BJ (cell line): ENCODE data around the gene PDCD1. TPM values are rescaled to one million over a fixed set of nuclear protein-coding genes. Genes with fewer than 3 reads are reported as not detected.

ENCODE experiments used
- CTCF ChIA-PET: fragments of 350-600 bp; formaldehyde crosslinking; extraction: SDS; loops from one replicate; lab custom pipeline; 2021; ENCODE audit warnings: antibody characterized with exemption, inconsistent platforms; lab: Yijun Ruan, JAX
- POLR2A ChIA-PET: fragments of 300-600 bp; sonication (Branson Sonifier 250); formaldehyde crosslinking; extraction: SDS; loops from one replicate; lab custom pipeline; 2021; ENCODE audit warnings: antibody characterized with exemption; lab: Charles Lee
- DNase-seq: peaks from one replicate; pipeline ENCODE4 v3.0.0-alpha.2; 2011; ENCODE audit warnings: low read depth
- H3K27me3 ChIP-seq: 2 replicates; pipeline ENCODE4 v1.6.0; 2011; ENCODE audit warnings: low read length; ENCODE audit not compliant: control insufficient read depth, insufficient read depth
- H3K36me3 ChIP-seq: 2 replicates; pipeline ENCODE4 v1.5.1; 2011; ENCODE audit warnings: low read length; ENCODE audit not compliant: control insufficient read depth, insufficient read depth
- H3K4me3 ChIP-seq: 2 replicates; pipeline ENCODE4 v1.5.1; 2011; ENCODE audit warnings: low read depth, mild to moderate bottlenecking, control low read depth, low read length
- CTCF ChIP-seq: IDR thresholded peaks from 2 replicates; pipeline ENCODE4 v1.5.1; 2011; ENCODE audit warnings: low read depth, mild to moderate bottlenecking, control low read depth, inconsistent platforms, low read length, moderate library complexity; ENCODE audit not compliant: insufficient read depth
- polyA plus RNA-seq: library from polyadenylated mRNA; depleted of rRNA; stranded (reverse); fragments of >200 nt; gene quantifications from 2 replicates; pipeline ENCODE4 v1.2.3, GENCODE V29; 2011

PDCD1 gene
- polyA plus RNA-seq, 1 experiment = not detected

GRCh38 chr2:241894681-241895426 is 36.2 kb upstream of the PDCD1 start:
- TF ChIP-seq CTCF = no peak
- no peak for DNase-seq

GRCh38 chr2:241894056-241894641 is 35.5 kb upstream of the PDCD1 start:
- Histone ChIP-seq H3K27me3 (no peaks in the 10 kb centered on the region), H3K4me3 (no peak overlapping the region), H3K36me3 (no peaks in the 10 kb centered on the region)
- CTCF ChIA-PET = no interaction called here
- no peak for TF ChIP-seq CTCF
- POLR2A ChIA-PET = no interaction called here
- no peak for DNase-seq

More at GRCh38 chr2:241894681-241895426, 36.2 kb upstream of the PDCD1 start:
- Histone ChIP-seq H3K36me3 (no peaks in the 10 kb centered on the region), H3K4me3 (no peak overlapping the region), H3K27me3 (no peaks in the 10 kb centered on the region)
- CTCF ChIA-PET = no interaction called here
- POLR2A ChIA-PET = no interaction called here

- ChIA-PET POLR2A (no interaction called here), CTCF (no interaction called here)
- Histone ChIP-seq H3K4me3 (no peak overlapping the region), H3K27me3 (no peaks in the 10 kb centered on the region), H3K36me3 (no peaks in the 10 kb centered on the region)
- no peak for TF ChIP-seq CTCF
- no peak for DNase-seq
Measured at GRCh38 chr2:241893265-241893664, 34.6 kb upstream of the PDCD1 start.

- Histone ChIP-seq H3K27me3 (no peaks in the 10 kb centered on the region), H3K4me3 (no peak overlapping the region), H3K36me3 (no peaks in the 10 kb centered on the region)
- ChIA-PET CTCF (interaction anchor here (1.6 kb wide), 1 partner anchor 15 kb away, joined by 4 read pairs; no protein-coding TSS in a partner anchor), POLR2A (no interaction called here)
- no peak for DNase-seq
- TF ChIP-seq CTCF = no peak
Measured at GRCh38 chr2:241892299-241893137, 33.8 kb upstream of the PDCD1 start.

- no peak for DNase-seq
- POLR2A ChIA-PET = no interaction called here
- TF ChIP-seq CTCF = no peak
- CTCF ChIA-PET = interaction anchor here (1.6 kb wide), 1 partner anchor 14 kb away, joined by 4 read pairs; no protein-coding TSS in a partner anchor
- Histone ChIP-seq H3K4me3 (no peak overlapping the region), H3K36me3 (no peaks in the 10 kb centered on the region), H3K27me3 (no peaks in the 10 kb centered on the region)
Measured at GRCh38 chr2:241891988-241892298, 33.2 kb upstream of the PDCD1 start.
